Progenitor cell of endocrine pancreas (in vitro differentiated cells): ENCODE data around the gene HBEGF. TPM values are rescaled to one million over a fixed set of nuclear protein-coding genes. Genes with fewer than 3 reads are reported as not detected.

ENCODE experiments used
- DNase-seq: peaks from one replicate; pipeline ENCODE4 v3.0.0; 2021; ENCODE audit warnings: low spot score; ENCODE audit not compliant: unreplicated experiment
- H3K27ac Mint-ChIP-seq: 2 replicates; pipeline ENCODE4 v1.8.0; 2021; ENCODE audit warnings: mild to moderate bottlenecking, moderate library complexity, mixed read lengths
- H3K27me3 Mint-ChIP-seq: 2 replicates; pipeline ENCODE4 v1.8.0; 2021; ENCODE audit warnings: mixed read lengths
- H3K36me3 Mint-ChIP-seq: 2 replicates; pipeline ENCODE4 v1.8.0; 2022; ENCODE audit warnings: mixed read lengths; ENCODE audit not compliant: insufficient read depth
- H3K4me1 Mint-ChIP-seq: 2 replicates; pipeline ENCODE4 v1.8.0; 2021; ENCODE audit warnings: low read depth, mixed read lengths
- H3K4me3 Mint-ChIP-seq: 2 replicates; pipeline ENCODE4 v1.8.0; 2021; ENCODE audit warnings: low read depth, mild to moderate bottlenecking, moderate library complexity, mixed read lengths
- H3K9me3 Mint-ChIP-seq: 2 replicates; pipeline ENCODE4 v1.8.0; 2021; ENCODE audit warnings: low read depth, mixed read lengths
- CTCF ChIP-seq: fragments of 200-600 bp; sonication (generic); IDR thresholded peaks from one replicate; pipeline ENCODE4 v1.5.0; 2021; ENCODE audit warnings: antibody characterized with exemption, mild to moderate bottlenecking; ENCODE audit not compliant: unreplicated experiment
- total RNA-seq: library from RNA; stranded (reverse); gene quantifications from 2 replicates; pipeline ENCODE4 v1.2.1, GENCODE V29; 2021

The HBEGF gene
- total RNA-seq, 1 donor from 2014 or later: 1.3 TPM

GRCh38 chr5:140340605-140341121 lies 5.7 kb downstream of the HBEGF start:
- Mint-ChIP-seq H3K4me3 (no peak overlapping the region), H3K27me3 (peaks cover 23% of the 10 kb centered on the region), H3K4me1 (peaks cover 2% of the 10 kb centered on the region), H3K9me3 (no peaks in the 10 kb centered on the region), H3K36me3 (no peaks in the 10 kb centered on the region), H3K27ac (no peak overlapping the region)
- TF ChIP-seq CTCF: no peak
- DNase-seq: no peak

- Mint-ChIP-seq H3K4me1 (no peaks in the 10 kb centered on the region), H3K9me3 (no peaks in the 10 kb centered on the region), H3K27ac (no peak overlapping the region), H3K36me3 (no peaks in the 10 kb centered on the region), H3K4me3 (no peak overlapping the region), H3K27me3 (peaks cover 14% of the 10 kb centered on the region)
- DNase-seq: no peak
- no peak for TF ChIP-seq CTCF
These were observed 6.8 kb downstream of the HBEGF start for GRCh38 chr5:140339636-140340035.

GRCh38 chr5:140338908-140339307 lies 7.5 kb downstream of the HBEGF start:
- H3K9me3 Mint-ChIP-seq: no peaks in the 10 kb centered on the region
- H3K4me1 Mint-ChIP-seq: no peaks in the 10 kb centered on the region
- H3K36me3 Mint-ChIP-seq: no peaks in the 10 kb centered on the region
- no peak for DNase-seq
- no peak overlapping the region for H3K4me3 Mint-ChIP-seq
- no peak overlapping the region for H3K27ac Mint-ChIP-seq
- no peak for TF ChIP-seq CTCF
- peaks cover 8% of the 10 kb centered on the region for H3K27me3 Mint-ChIP-seq

GRCh38 chr5:140338336-140338735 lies 8.1 kb downstream of the HBEGF start:
- Mint-ChIP-seq H3K27me3 (peaks cover 4% of the 10 kb centered on the region), H3K4me3 (no peak overlapping the region), H3K4me1 (no peaks in the 10 kb centered on the region), H3K9me3 (no peaks in the 10 kb centered on the region), H3K36me3 (peaks cover 2% of the 10 kb centered on the region), H3K27ac (no peak overlapping the region)
- no peak for DNase-seq
- no peak for TF ChIP-seq CTCF

GRCh38 chr5:140337880-140338279 lies 8.5 kb downstream of the HBEGF start:
- Mint-ChIP-seq H3K4me1 (no peaks in the 10 kb centered on the region), H3K27ac (no peak overlapping the region), H3K4me3 (no peak overlapping the region), H3K27me3 (peaks cover 4% of the 10 kb centered on the region), H3K9me3 (no peaks in the 10 kb centered on the region), H3K36me3 (peaks cover 2% of the 10 kb centered on the region)
- TF ChIP-seq CTCF: no peak
- DNase-seq: no peak
